B cell (primary cell): ENCODE results near the gene C4BPA. TPM values are rescaled to one million over a fixed set of nuclear protein-coding genes. Genes with fewer than 3 reads are reported as not detected.

Experiments
- ATAC-seq: fragments of 200-7000 bp; cut with Tn5 transposase; one replicate; pipeline ENCODE4 v1.10.0; 2021; ENCODE audit warnings: low read depth, mild to moderate bottlenecking, moderate number of reproducible peaks, moderate library complexity
- CTCF ChIA-PET: fragments of 350-600 bp; sonication (Branson Sonifier 250); formaldehyde crosslinking; loops from one replicate; lab custom pipeline; 2021; ENCODE audit warnings: antibody characterized with exemption, inconsistent platforms; lab: Charles Lee
- POLR2A ChIA-PET: fragments of 350-600 bp; sonication (Branson Sonifier 250); formaldehyde crosslinking; loops from one replicate; lab custom pipeline; 2021; ENCODE audit warnings: antibody characterized with exemption; lab: Charles Lee
- DNase-seq: peaks from one replicate; pipeline ENCODE4 v3.0.0; 2013
- H2AFZ ChIP-seq: 2 replicates; pipeline ENCODE4 v1.6.1; 2012; ENCODE audit warnings: mild to moderate bottlenecking, low read depth, low read length; ENCODE audit not compliant: insufficient read depth, poor library complexity, severe bottlenecking
- H3K27ac ChIP-seq, 2 donors: 1 replicate in 1 of 2; 2 replicates in 1 of 2; pipeline ENCODE4 v1.5.1; 2012 to 2013; ENCODE audit warnings: low read length in 2 of 2, mild to moderate bottlenecking in 2 of 2, moderate library complexity in 1 of 2
- H3K27me3 ChIP-seq, 4 experiments: fragments of 200-600 bp in 1 of 4; sonication (generic) in 1 of 4; replicated peaks in 1 of 4; 1 replicate in 2 of 4; 2 replicates in 2 of 4; pipeline versions ENCODE4 v1.6.1 to v1.7.0; 2013 to 2016; ENCODE audit warnings: low read length in 3 of 4, mild to moderate bottlenecking in 2 of 4, mixed read lengths in 1 of 4, moderate library complexity in 1 of 4; ENCODE audit not compliant: insufficient read depth in 4 of 4, control insufficient read depth in 3 of 4; ENCODE audit errors: control extremely low read depth in 1 of 4
- H3K36me3 ChIP-seq, 2 experiments: replicated peaks in 1 of 2; 1 replicate in 1 of 2; 2 replicates in 1 of 2; pipeline versions ENCODE4 v1.6.1 to v1.7.1; 2013; ENCODE audit warnings: low read length in 1 of 2; ENCODE audit not compliant: insufficient read depth in 2 of 2, control insufficient read depth in 1 of 2; ENCODE audit errors: control extremely low read depth in 1 of 2, extremely low read depth in 1 of 2
- H3K4me1 ChIP-seq, 2 donors: fragments of 200-600 bp in 1 of 2; sonication (generic) in 1 of 2; 1 replicate in 1 of 2; 2 replicates in 1 of 2; pipeline versions ENCODE4 v1.5.1 to v1.6.1; 2013 to 2017; ENCODE audit warnings: low read length in 2 of 2; ENCODE audit not compliant: control insufficient read depth in 2 of 2, insufficient read depth in 2 of 2
- H3K4me2 ChIP-seq: replicated peaks from 2 replicates; pipeline ENCODE3; 2012; ENCODE audit warnings: mild to moderate bottlenecking, low read depth, low read length; ENCODE audit not compliant: poor library complexity, severe bottlenecking
- H3K4me3 ChIP-seq, 5 experiments: fragments of 200-600 bp in 1 of 5; sonication (generic) in 1 of 5; 1 replicate in 3 of 5; 2 replicates in 2 of 5; pipeline versions ENCODE4 v1.5.1 to v1.7.0; 2011 to 2016; ENCODE audit warnings: low read length in 4 of 5, mild to moderate bottlenecking in 4 of 5, low read depth in 2 of 5, control low read depth in 1 of 5, moderate library complexity in 1 of 5; ENCODE audit not compliant: insufficient read depth in 1 of 5; ENCODE audit errors: control extremely low read depth in 1 of 5, extremely low read depth in 1 of 5
- H3K79me2 ChIP-seq: fragments of 200-600 bp; sonication (generic); one replicate; pipeline ENCODE4 v1.6.0; 2016; ENCODE audit warnings: low read length; ENCODE audit not compliant: control insufficient read depth, insufficient read depth
- H3K9ac ChIP-seq: fragments of 200-600 bp; sonication (generic); 2 replicates; pipeline ENCODE4 v1.6.1; 2017; ENCODE audit warnings: mild to moderate bottlenecking, low read length, moderate library complexity
- H3K9me3 ChIP-seq, 3 donors: one replicate each; pipeline versions ENCODE4 v1.6.1 to v1.7.1; 2013; ENCODE audit warnings: low read length in 2 of 3; ENCODE audit not compliant: control insufficient read depth in 2 of 3, insufficient read depth in 1 of 3; ENCODE audit errors: control extremely low read depth in 1 of 3
- H4K20me1 ChIP-seq: 2 replicates; pipeline ENCODE4 v1.6.0; 2012; ENCODE audit warnings: mild to moderate bottlenecking, low read length; ENCODE audit not compliant: insufficient read depth, control insufficient read depth, poor library complexity, severe bottlenecking
- H3K27ac Mint-ChIP-seq: one replicate; pipeline ENCODE4 v1.8.0; 2021; ENCODE audit warnings: mixed read lengths
- H3K27me3 Mint-ChIP-seq: one replicate; pipeline ENCODE4 v1.8.0; 2021; ENCODE audit warnings: mixed read lengths
- H3K4me1 Mint-ChIP-seq: one replicate; pipeline ENCODE4 v1.8.0; 2021; ENCODE audit warnings: mixed read lengths
- H3K4me3 Mint-ChIP-seq: one replicate; pipeline ENCODE4 v1.8.0; 2021; ENCODE audit warnings: mixed read lengths
- H3K9me3 Mint-ChIP-seq: one replicate; pipeline ENCODE4 v1.8.0; 2022; ENCODE audit warnings: mixed read lengths; ENCODE audit not compliant: insufficient read depth
- CTCF ChIP-seq: fragments of 200-600 bp; IDR thresholded peaks from one replicate; pipeline ENCODE4 v1.8.0; 2022; ENCODE audit warnings: antibody characterized with exemption, mild to moderate bottlenecking
- EZH2 ChIP-seq: IDR thresholded peaks from 2 replicates; pipeline ENCODE4 v1.6.1; 2012; ENCODE audit warnings: borderline replicate concordance, low read depth, mild to moderate bottlenecking, moderate library complexity, low read length; ENCODE audit not compliant: insufficient read depth, poor library complexity, severe bottlenecking
- WGBS: methylation state at CpG from one replicate; pipeline ENCODE4 v1.1.5; 2013; ENCODE audit warnings: missing lambda C conversion rate; ENCODE audit not compliant: insufficient coverage; 5-methylcytosine and 5-hydroxymethylcytosine counted together
- intact Hi-C: fragments of 100-400 bp; cut with micrococcal nuclease; formaldehyde crosslinking; loops from one replicate; pipeline ENCODE4 v1.10.0; 2022
- polyA plus RNA-seq: library from polyadenylated mRNA; depleted of rRNA; stranded (reverse); fragments of >200 nt; gene quantifications from 2 replicates; pipeline ENCODE4 v1.2.3, GENCODE V29; 2012
- small RNA-seq: library from RNA; depleted of rRNA; stranded (forward); fragments of <200 nt; gene quantifications from one replicate; pipeline ENCODE3, GENCODE V24; 2012; ENCODE audit warnings: low replicate concordance, low read depth; ENCODE audit not compliant: insufficient read length
- total RNA-seq, 2 donors: library from RNA; stranded (reverse); fragments of 120-200 nt in 1 of 2; gene quantifications; 1 replicate in 1 of 2; 2 replicates in 1 of 2; pipeline versions ENCODE4 v1.2.3 to v1.2.4, GENCODE V29; 2013 to 2022

Gene C4BPA
- total and polyA plus RNA-seq, 2 donors (not counting 1 experiment from before 2014, with no cell fraction given), result not detected

- Histone ChIP-seq H3K4me2 (no peak overlapping the region), H4K20me1 (no peaks in the 10 kb centered on the region), H3K27ac (no peak overlapping the region), H3K79me2 (no peaks in the 10 kb centered on the region), H3K9ac (no peak overlapping the region), H3K4me3 (no peak overlapping the region), H3K4me1 (peaks cover 0 to 2% of the 10 kb centered on the region in 2 donors), H3K27me3 (peaks cover 0 to 10% (median 2%) of the 10 kb centered on the region in 4 experiments), H3K36me3 (no peaks in the 10 kb centered on the region), H2AFZ (no peak overlapping the region), H3K9me3 (peaks cover 2 to 7% (median 3%) of the 10 kb centered on the region in 3 donors)
- Mint-ChIP-seq H3K4me3 (no peak overlapping the region), H3K4me1 (no peaks in the 10 kb centered on the region), H3K27me3 (peaks cover 12% of the 10 kb centered on the region), H3K9me3 (peaks cover 7% of the 10 kb centered on the region), H3K27ac (no peak overlapping the region)
- intact Hi-C loops, result no loop called here
- 100% methylated on average over 3 of the region's 3 CpGs for WGBS
- DNase-seq, result no peak
- no peak for ATAC-seq
- TF ChIP-seq EZH2 (no peak), CTCF (no peak)
- POLR2A ChIA-PET, result no interaction called here
- CTCF ChIA-PET, result no interaction called here
Measured at GRCh38 chr1:207191776-207192175, 87.7 kb downstream of the C4BPA start.

- peaks cover 0 to 2% of the 10 kb centered on the region in 2 donors for H3K4me1 ChIP-seq
- no peaks in the 10 kb centered on the region for H3K79me2 ChIP-seq
- Mint-ChIP-seq H3K27ac (no peak overlapping the region), H3K27me3 (peaks cover 16% of the 10 kb centered on the region), H3K4me3 (no peak overlapping the region), H3K9me3 (peaks cover 9% of the 10 kb centered on the region), H3K4me1 (no peaks in the 10 kb centered on the region)
- peaks cover 0 to 10% (median 2%) of the 10 kb centered on the region in 4 experiments for H3K27me3 ChIP-seq
- ATAC-seq (no peak), DNase-seq (no peak)
- H2AFZ ChIP-seq, result no peak overlapping the region
- intact Hi-C loops, result no loop called here
- no CpG with 5 or more reads among the region's 1 CpG for WGBS
- ChIA-PET POLR2A (interaction anchor here (0.6 kb wide), 1 partner anchor 11 kb away, joined by 3 read pairs; no protein-coding TSS in a partner anchor), CTCF (no interaction called here)
- H3K4me3 ChIP-seq, result no peak overlapping the region
- H3K9ac ChIP-seq, result no peak overlapping the region
- TF ChIP-seq CTCF (no peak), EZH2 (no peak)
- peaks cover 0 to 7% (median 3%) of the 10 kb centered on the region in 3 donors for H3K9me3 ChIP-seq
- H3K27ac ChIP-seq, result no peak overlapping the region
- no peaks in the 10 kb centered on the region for H3K36me3 ChIP-seq
- no peak overlapping the region for H3K4me2 ChIP-seq
- no peaks in the 10 kb centered on the region for H4K20me1 ChIP-seq
Measured at GRCh38 chr1:207194197-207194596, 90.2 kb downstream of the C4BPA start.

Small RNAs within 50 kb of the gene (small RNA-seq; reads per million reads assigned to genes)
- not detected for gene AL445493.1

Other genes starting within 250 kb of the C4BPA start
- not detected in 2 replicates for gene IL20, start 238.6 kb upstream of the C4BPA start, total RNA-seq
- gene IL20, start 238.6 kb upstream of the C4BPA start, polyA plus RNA-seq, result not detected in 2 replicates
- gene IL24, start 206.8 kb upstream of the C4BPA start, total RNA-seq, result not detected in 2 replicates
- not detected in 2 replicates for gene IL24, start 206.8 kb upstream of the C4BPA start, polyA plus RNA-seq
- 711 and 753 TPM in 2 replicates for gene FCMR, start 182.3 kb upstream of the C4BPA start, total RNA-seq
- gene FCMR, start 182.3 kb upstream of the C4BPA start, polyA plus RNA-seq, result 686 and 931 TPM in 2 replicates
- 0.44 and 1.1 TPM in 2 replicates for gene PIGR, start 157.8 kb upstream of the C4BPA start, total RNA-seq
- gene PIGR, start 157.8 kb upstream of the C4BPA start, polyA plus RNA-seq, result 0.16 and 0.31 TPM in 2 replicates
- gene FCAMR, start 133.8 kb upstream of the C4BPA start, total RNA-seq, result not detected in 2 replicates
- gene FCAMR, start 133.8 kb upstream of the C4BPA start, polyA plus RNA-seq, result not detected in 2 replicates
- gene C1orf116, start 71.5 kb upstream of the C4BPA start, total RNA-seq, result 0.10 TPM in 1 of 2 replicates, not detected in the other
- gene C1orf116, start 71.5 kb upstream of the C4BPA start, polyA plus RNA-seq, result 0.04 and 0.09 TPM in 2 replicates
- 9.4 and 9.5 TPM in 2 replicates for gene YOD1, start 53.0 kb upstream of the C4BPA start, total RNA-seq
- gene YOD1, start 53.0 kb upstream of the C4BPA start, polyA plus RNA-seq, result 2.3 and 5.4 TPM in 2 replicates
- gene PFKFB2, start 51.0 kb upstream of the C4BPA start, total RNA-seq, result 15.6 and 18.2 TPM in 2 replicates
- gene PFKFB2, start 51.0 kb upstream of the C4BPA start, polyA plus RNA-seq, result 6.5 and 10.3 TPM in 2 replicates
- not detected in 2 replicates for gene C4BPB, start 15.4 kb upstream of the C4BPA start, total RNA-seq
- gene C4BPB, start 15.4 kb upstream of the C4BPA start, polyA plus RNA-seq, result 0.34 and 0.85 TPM in 2 replicates
- 239 and 252 TPM in 2 replicates for gene CD55, start 217.4 kb downstream of the C4BPA start, total RNA-seq
- gene CD55, start 217.4 kb downstream of the C4BPA start, polyA plus RNA-seq, result 98.3 and 140 TPM in 2 replicates